ENCODE measurements around the gene FKBP3. TPM values are rescaled to one million over a fixed set of nuclear protein-coding genes. Genes with fewer than 3 reads are reported as not detected.

FKBP3 gene
- total and polyA plus RNA-seq, 2 of the 13 experiments (the other 11 are each of a cell fraction or from before 2014, with no cell fraction given): 57.0 to 87.6 TPM

DNA sequence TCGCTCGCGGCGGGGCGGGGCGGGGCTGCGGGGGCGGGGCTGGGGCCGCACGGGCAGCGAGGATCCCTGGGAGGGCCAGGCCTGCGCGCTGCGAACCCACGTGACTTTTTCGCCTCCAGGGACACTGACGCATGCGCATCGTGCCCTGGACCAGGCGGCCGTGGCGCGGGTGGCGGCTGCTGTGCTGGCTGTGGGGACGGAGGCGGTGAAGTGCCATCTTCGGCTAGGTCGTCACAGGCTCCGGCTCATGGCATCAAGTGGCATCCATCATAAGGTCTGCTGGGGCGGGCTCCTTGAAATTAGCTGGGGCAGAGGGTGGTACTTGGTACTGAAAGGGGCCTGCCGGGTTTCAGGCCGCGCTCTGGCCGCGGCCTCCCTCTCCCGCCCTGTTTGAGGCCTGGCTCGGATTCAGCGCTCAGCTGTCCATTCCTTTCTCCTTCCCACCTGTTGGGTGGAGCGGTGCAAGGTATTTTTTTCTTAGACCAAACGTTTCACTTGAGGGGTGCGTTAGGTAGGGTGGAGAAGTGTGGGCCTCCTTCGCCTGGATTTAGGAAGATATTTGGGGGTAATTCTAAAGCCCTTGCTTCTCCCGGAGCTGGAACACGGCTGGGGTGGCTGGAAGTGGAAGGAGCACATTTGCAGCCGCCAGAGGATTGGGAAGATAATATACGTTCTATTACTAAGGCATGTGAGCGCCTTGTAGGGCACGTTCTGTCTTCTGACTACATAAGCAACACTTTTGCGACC lies 50.1 kb downstream of the FKBP3 start, which contains the start of gene PRPF39 (continued):
- TF ChIP-seq ZHX1 (CRISPR knock-in tag; IDR thresholded peaks at IDR 0.05; ENCODE audit: low read depth) (0 out of 2 replicates have a peak, but pooled peaks have one; percentile 28), TCF12 (IDR thresholded peaks at IDR 0.05) (no peak), TCF12 (CRISPR knock-in tag; IDR thresholded peaks at IDR 0.05) (no peak), POLR2AphosphoS5 (IDR thresholded peaks at IDR 0.05; ENCODE audit: low read depth, low read length) (peak; percentile 96), SNAPC2 (CRISPR knock-in tag; IDR thresholded peaks at IDR 0.05) (0 out of 2 replicates have a peak, but pooled peaks have one; percentile 62), KDM5B (CRISPR knock-in tag; IDR thresholded peaks at IDR 0.05; ENCODE audit: borderline replicate concordance) (peak; percentile 82; the same call in 1 of the 2 replicates), ZNF354B (CRISPR knock-in tag; IDR thresholded peaks at IDR 0.05) (no peak), BRD4 (CRISPR knock-in tag; IDR thresholded peaks at IDR 0.05) (no peak), FOXC1 (CRISPR knock-in tag; IDR thresholded peaks at IDR 0.05; ENCODE audit: borderline replicate concordance) (no peak), TAF15 (IDR thresholded peaks at IDR 0.05; ENCODE audit: low read depth, low read length, poor library complexity, severe bottlenecking) (no peak), HNF4G (IDR thresholded peaks at IDR 0.05; ENCODE audit: borderline replicate concordance, low read depth, low read length) (no peak), HNF4G (CRISPR knock-in tag; IDR thresholded peaks at IDR 0.05; ENCODE audit: borderline replicate concordance, low read depth) (peak; percentile 44; the same call in 1 of the 2 replicates), GABPB1 (CRISPR knock-in tag; IDR thresholded peaks at IDR 0.05) (peak; percentile 64; the same call in 1 of the 2 replicates), DNMT1 (CRISPR knock-in tag; IDR thresholded peaks at IDR 0.05) (0 out of 2 replicates have a peak, but pooled peaks have one; percentile 26), ZMYM4 (CRISPR knock-in tag; IDR thresholded peaks at IDR 0.05) (peak; percentile 78), ZNF619 (CRISPR knock-in tag; IDR thresholded peaks at IDR 0.05) (0 out of 2 replicates have a peak, but pooled peaks have one; percentile 64), FOXO1 (CRISPR knock-in tag; IDR thresholded peaks at IDR 0.05) (no peak), CENPX (CRISPR knock-in tag; IDR thresholded peaks at IDR 0.05) (no peak)
- TF ChIP-seq, protein P1, sequence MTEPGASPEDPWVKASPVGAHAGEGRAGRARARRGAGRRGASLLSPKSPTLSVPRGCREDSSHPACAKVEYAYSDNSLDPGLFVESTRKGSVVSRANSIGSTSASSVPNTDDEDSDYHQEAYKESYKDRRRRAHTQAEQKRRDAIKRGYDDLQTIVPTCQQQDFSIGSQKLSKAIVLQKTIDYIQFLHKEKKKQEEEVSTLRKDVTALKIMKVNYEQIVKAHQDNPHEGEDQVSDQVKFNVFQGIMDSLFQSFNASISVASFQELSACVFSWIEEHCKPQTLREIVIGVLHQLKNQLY (CRISPR knock-in tag; IDR thresholded peaks at IDR 0.05): 0 out of 2 replicates have a peak, but pooled peaks have one; percentile 26
- TF ChIP-seq, protein P2, sequence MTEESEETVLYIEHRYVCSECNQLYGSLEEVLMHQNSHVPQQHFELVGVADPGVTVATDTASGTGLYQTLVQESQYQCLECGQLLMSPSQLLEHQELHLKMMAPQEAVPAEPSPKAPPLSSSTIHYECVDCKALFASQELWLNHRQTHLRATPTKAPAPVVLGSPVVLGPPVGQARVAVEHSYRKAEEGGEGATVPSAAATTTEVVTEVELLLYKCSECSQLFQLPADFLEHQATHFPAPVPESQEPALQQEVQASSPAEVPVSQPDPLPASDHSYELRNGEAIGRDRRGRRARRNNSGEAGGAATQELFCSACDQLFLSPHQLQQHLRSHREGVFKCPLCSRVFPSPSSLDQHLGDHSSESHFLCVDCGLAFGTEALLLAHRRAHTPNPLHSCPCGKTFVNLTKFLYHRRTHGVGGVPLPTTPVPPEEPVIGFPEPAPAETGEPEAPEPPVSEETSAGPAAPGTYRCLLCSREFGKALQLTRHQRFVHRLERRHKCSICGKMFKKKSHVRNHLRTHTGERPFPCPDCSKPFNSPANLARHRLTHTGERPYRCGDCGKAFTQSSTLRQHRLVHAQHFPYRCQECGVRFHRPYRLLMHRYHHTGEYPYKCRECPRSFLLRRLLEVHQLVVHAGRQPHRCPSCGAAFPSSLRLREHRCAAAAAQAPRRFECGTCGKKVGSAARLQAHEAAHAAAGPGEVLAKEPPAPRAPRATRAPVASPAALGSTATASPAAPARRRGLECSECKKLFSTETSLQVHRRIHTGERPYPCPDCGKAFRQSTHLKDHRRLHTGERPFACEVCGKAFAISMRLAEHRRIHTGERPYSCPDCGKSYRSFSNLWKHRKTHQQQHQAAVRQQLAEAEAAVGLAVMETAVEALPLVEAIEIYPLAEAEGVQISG (CRISPR knock-in tag; IDR thresholded peaks at IDR 0.05): peak; percentile 37
- TF ChIP-seq, protein P3, sequence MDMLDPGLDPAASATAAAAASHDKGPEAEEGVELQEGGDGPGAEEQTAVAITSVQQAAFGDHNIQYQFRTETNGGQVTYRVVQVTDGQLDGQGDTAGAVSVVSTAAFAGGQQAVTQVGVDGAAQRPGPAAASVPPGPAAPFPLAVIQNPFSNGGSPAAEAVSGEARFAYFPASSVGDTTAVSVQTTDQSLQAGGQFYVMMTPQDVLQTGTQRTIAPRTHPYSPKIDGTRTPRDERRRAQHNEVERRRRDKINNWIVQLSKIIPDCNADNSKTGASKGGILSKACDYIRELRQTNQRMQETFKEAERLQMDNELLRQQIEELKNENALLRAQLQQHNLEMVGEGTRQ (IDR thresholded peaks at IDR 0.05; ENCODE audit: low read depth, low read length): peak; percentile 82
- TF ChIP-seq, protein P3 (CRISPR knock-in tag; IDR thresholded peaks at IDR 0.05; ENCODE audit: borderline replicate concordance): peak; percentile 65; the same call in 1 of the 2 replicates
